Psoas muscle (tissue), 8 donors: Measurements from ENCODE around the gene PDE6D. TPM values are rescaled to one million over a fixed set of nuclear protein-coding genes. Genes with fewer than 3 reads are reported as not detected.

Experiments used
- ATAC-seq, 4 donors: fragments of 200-7000 bp; cut with Tn5 transposase; one replicate each; pipeline ENCODE4 v1.9.1; 2020; ENCODE audit warnings: moderate library complexity in 3 of 4, mild to moderate bottlenecking in 2 of 4
- DNase-seq, 2 donors: peaks; one replicate each; pipeline ENCODE4 v3.0.0-alpha.2; 2020
- H3K27ac ChIP-seq: fragments of 200-600 bp; one replicate; pipeline ENCODE4 v1.8.0; 2022
- H3K27me3 ChIP-seq, 3 donors: fragments of 200-600 bp in 1 of 3; one replicate each; pipeline versions ENCODE4 v1.6.1 to v1.8.0; 2013 to 2022; ENCODE audit warnings: low read length in 2 of 3, mild to moderate bottlenecking in 2 of 3, moderate library complexity in 1 of 3; ENCODE audit not compliant: insufficient read depth in 3 of 3
- H3K36me3 ChIP-seq, 2 donors: fragments of 200-600 bp in 1 of 2; one replicate each; pipeline versions ENCODE4 v1.6.1 to v1.8.0; 2013 to 2022; ENCODE audit warnings: low read depth in 1 of 2, mild to moderate bottlenecking in 1 of 2, moderate library complexity in 1 of 2; ENCODE audit not compliant: insufficient read depth in 1 of 2
- H3K4me1 ChIP-seq: fragments of 200-600 bp; one replicate; pipeline ENCODE4 v1.8.0; 2022
- H3K4me3 ChIP-seq: fragments of 200-600 bp; one replicate; pipeline ENCODE4 v1.8.0; 2022; ENCODE audit warnings: mild to moderate bottlenecking
- H3K9me3 ChIP-seq: fragments of 200-600 bp; one replicate; pipeline ENCODE4 v1.8.0; 2022
- WGBS, 3 donors: extraction: QIAGEN DNeasy Blood & Tissue Kit; methylation state at CpG; one replicate each; pipeline versions ENCODE4 v1.1.6 to v1.1.7; 2013; 5-methylcytosine and 5-hydroxymethylcytosine counted together
- intact Hi-C, 2 donors: fragments of 100-400 bp; cut with DNase I; formaldehyde crosslinking; loops; one replicate each; pipeline versions ENCODE4 v1.11.0 to v1.14.2; 2022
- polyA plus RNA-seq, 3 donors: library from polyadenylated mRNA; stranded (reverse); fragments of 200-250 nt; gene quantifications; one replicate each; pipeline ENCODE4 v1.2.3, GENCODE V29; 2013
- total RNA-seq, 4 donors: library from RNA; stranded (reverse); fragmentation: NEBNext Ultra II Directional in 2 of 4; extraction: Animal tissue kit (Norgen Biotek cat#: 25700) in 2 of 4; gene quantifications; one replicate each; pipeline versions ENCODE4 v1.2.1 to v1.2.4, GENCODE V29; 2021 to 2023
- TF ChIP-seq, protein P1 (sequence below): fragments of 200-600 bp; IDR thresholded peaks from one replicate; pipeline ENCODE4 v1.8.0; 2022; ENCODE audit warnings: antibody characterized with exemption
- donor health status: healthy with polysubstance abuse.
- donor health status: DM: no; HTN: no; CAD: no; lungs with moderate emphysema.
- donor health status: Bipolar disorder and iron deficiency.
- donor health status: healthy.
- donor health status: DM: yes; HTN: yes; CAD: no.
- donor health status: DM: no; HTN: no; CAD: no.
- donor health status: DM: no; HTN: no; CAD: no.
- donor health status: DM: yes; HTN: yes; CAD: no.

Gene PDE6D
- total and polyA plus RNA-seq, 7 donors: 8.7 to 22.5 (median 13.8) TPM

DNA sequence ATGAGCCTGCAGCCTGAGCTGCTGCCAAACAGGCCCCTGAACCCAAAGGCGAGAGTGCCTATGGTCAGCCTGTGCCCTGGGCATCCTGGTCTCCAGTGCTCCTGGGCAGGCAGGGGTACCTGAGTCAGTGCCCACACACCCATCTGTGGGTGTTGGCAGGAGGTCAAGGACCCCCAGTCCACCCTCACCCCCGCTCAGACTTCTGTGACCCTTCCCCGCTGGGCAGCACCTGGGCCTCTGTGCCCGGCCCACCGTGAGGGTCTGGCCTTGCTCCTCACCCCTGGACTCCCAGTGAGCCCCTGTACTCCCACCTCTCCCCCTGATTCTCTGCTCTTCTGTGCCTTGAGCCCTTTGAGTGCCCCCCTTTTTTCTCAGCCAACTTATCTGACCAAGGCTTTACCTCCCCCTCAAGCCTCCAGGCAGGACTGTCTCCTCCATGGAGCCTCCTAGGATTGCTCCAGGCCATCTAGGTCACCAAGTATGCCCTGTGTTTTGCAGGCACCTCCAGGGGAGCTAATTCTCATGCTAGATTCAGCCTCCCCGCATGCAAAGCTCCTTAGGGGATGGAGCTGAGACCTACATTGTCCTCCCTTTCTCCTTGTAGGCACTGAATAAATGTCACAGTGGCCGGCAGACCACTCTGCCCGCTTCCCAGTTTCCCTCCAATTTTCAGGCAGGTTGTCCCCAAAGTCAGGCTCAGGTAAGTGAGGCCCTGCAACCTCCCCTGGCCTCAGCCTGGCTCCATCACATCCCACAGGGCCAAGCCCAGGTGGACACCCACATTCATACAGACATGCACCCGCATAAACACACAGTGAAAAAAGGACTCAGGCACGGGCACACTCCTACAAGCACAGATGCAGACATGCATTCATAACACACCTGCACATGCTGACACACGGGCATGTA is 94.6 kb downstream of the PDE6D start:
- whole genome bisulfite sequencing, 3 donors: 81 to 87% (median 83%) methylated on average over 11 of the region's 11 CpGs
- DNase-seq: no peak

DNA sequence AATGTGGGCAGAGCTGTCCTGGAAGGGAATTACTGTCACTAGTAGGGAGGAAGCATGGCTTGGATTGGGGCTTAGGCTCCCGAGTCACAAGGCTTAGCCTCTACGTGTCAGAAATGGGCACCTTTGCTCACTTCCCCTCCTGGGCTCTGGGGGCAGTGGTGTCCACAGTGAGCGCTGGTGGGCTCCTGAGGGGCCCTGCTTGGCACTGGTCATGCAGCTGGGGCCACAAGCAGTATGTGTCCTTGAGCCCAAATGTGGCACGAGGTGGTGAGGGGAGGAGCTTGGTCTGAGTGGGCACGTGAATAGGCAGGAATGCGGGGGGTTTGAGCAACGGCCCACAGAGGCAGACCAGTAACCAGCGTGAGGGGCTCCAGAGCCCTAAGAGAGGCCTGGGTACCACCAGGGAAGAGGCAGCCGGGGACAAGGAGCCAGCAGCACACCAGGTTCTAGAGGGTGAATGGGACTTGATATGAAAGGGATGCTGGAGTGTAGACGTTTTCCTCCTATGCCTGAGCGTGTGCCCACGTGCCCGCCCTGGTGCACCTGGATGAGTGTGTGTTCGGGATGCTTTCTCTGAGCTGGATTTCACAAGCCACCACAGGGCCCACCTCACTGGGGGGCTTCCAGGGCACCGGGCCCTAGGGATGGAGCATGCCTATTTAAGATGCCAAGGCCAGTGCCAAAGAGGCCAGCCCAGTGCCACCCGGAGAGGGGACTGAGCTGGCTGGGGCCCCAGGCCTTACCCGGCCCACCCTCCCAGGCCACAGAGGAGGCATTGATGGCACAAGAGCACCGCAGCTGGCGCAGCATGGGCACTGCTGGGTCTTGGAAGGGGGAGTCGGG is 95.5 kb downstream of the PDE6D start:
- no peaks in the 10 kb centered on the region for H3K27me3 ChIP-seq
- no peak overlapping the region for H3K4me3 ChIP-seq
- intact Hi-C loops: no loop called here
- DNase-seq: peak in 1 of 2 donors; percentile 8
- H3K36me3 ChIP-seq: no peaks in the 10 kb centered on the region
- peaks cover 14% of the 10 kb centered on the region for H3K4me1 ChIP-seq
- no peak overlapping the region for H3K27ac ChIP-seq
- no peak for ATAC-seq
- H3K9me3 ChIP-seq: no peaks in the 10 kb centered on the region
- WGBS, 3 donors: 61 to 79% (median 63%) methylated on average over 20 of the region's 20 CpGs
- TF ChIP-seq, protein P1, sequence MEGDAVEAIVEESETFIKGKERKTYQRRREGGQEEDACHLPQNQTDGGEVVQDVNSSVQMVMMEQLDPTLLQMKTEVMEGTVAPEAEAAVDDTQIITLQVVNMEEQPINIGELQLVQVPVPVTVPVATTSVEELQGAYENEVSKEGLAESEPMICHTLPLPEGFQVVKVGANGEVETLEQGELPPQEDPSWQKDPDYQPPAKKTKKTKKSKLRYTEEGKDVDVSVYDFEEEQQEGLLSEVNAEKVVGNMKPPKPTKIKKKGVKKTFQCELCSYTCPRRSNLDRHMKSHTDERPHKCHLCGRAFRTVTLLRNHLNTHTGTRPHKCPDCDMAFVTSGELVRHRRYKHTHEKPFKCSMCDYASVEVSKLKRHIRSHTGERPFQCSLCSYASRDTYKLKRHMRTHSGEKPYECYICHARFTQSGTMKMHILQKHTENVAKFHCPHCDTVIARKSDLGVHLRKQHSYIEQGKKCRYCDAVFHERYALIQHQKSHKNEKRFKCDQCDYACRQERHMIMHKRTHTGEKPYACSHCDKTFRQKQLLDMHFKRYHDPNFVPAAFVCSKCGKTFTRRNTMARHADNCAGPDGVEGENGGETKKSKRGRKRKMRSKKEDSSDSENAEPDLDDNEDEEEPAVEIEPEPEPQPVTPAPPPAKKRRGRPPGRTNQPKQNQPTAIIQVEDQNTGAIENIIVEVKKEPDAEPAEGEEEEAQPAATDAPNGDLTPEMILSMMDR: no peak

More for the DNA sequence above, 94.6 kb downstream of the PDE6D start:
- Histone ChIP-seq H3K9me3 (no peaks in the 10 kb centered on the region), H3K4me3 (no peak overlapping the region), H3K27me3 (no peaks in the 10 kb centered on the region), H3K36me3 (no peaks in the 10 kb centered on the region), H3K4me1 (peaks cover 13% of the 10 kb centered on the region), H3K27ac (no peak overlapping the region)
- ATAC-seq: no peak
- intact Hi-C loops: no loop called here
- TF ChIP-seq, protein P1: no peak

DNA sequence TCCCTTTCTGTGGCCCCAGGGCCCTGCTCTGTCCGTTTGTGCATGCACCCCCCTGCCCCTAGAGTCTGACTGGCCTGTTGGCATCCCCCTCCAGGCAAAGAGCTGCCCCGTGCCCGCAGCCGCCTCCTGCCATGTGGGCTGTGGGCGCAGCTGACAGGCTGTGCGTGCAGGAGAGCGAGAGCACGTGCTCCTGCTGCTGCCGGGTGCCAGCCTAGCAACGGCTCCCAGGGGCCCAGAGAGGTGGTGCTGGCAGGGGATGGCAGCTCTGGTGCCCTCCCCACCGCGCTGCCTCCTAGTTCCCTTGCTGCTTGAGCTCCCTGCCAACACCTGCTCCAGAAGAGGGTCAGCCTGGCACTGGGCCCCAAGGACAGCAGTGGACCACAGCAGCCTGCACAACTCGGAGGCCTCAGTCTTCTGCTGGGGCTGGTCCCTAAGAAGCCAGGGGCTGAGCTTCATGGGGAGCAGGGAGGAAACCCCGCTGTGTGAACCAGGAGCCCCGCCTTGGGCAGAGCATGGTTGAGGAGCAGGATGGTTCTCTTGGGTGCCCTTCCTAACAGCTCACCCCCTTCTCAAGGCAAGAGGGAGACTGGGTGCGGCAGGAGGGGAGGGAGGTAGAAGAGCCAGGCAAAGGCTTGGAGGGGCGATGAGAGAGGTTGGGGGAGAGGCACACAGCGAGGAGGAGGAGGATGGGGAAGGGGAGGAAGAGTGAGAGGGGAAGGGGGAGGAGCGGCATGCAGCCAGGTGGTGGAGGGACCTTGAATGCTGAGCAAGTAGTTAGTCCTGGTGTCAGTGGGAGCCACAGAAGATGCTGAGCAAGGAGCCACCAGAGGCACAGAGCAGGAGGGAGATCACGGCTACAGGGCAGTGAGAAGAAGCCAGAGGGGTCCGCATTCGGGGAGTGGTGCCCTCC is 96.5 kb downstream of the PDE6D start:
- no peaks in the 10 kb centered on the region for H3K27me3 ChIP-seq
- intact Hi-C loops: no loop called here
- H3K36me3 ChIP-seq: no peaks in the 10 kb centered on the region
- H3K9me3 ChIP-seq: no peaks in the 10 kb centered on the region
- DNase-seq (peak in 1 of 2 donors; percentile 20), ATAC-seq (no peak)
- TF ChIP-seq, protein P1: no peak
- H3K27ac ChIP-seq: no peak overlapping the region
- H3K4me3 ChIP-seq: no peak overlapping the region
- WGBS, 3 donors: 55 to 75% (median 67%) methylated on average over 19 to 22 of the region's 22 CpGs
- peaks cover 14% of the 10 kb centered on the region for H3K4me1 ChIP-seq
